GM06990 (cell line): ENCODE measurements around the gene CDK5RAP2.
A peak's percentile ranks its signal among the peaks of the same experiment; 100 is the strongest.

Source experiments
- DNase-seq: peaks from one replicate; pipeline ENCODE4 v3.0.0-alpha.2; 2011; ENCODE audit not compliant: insufficient read length; ENCODE audit errors: extremely low read depth
- H3K27me3 ChIP-seq: replicated peaks from 2 replicates; pipeline ENCODE4 v1.6.0; 2011; ENCODE audit warnings: low read length; ENCODE audit not compliant: control insufficient read depth, insufficient read depth
- H3K36me3 ChIP-seq: 2 replicates; pipeline ENCODE4 v1.5.1; 2011; ENCODE audit warnings: low read length; ENCODE audit not compliant: control insufficient read depth, insufficient read depth
- H3K4me3 ChIP-seq: replicated peaks from 2 replicates; pipeline ENCODE4 v1.5.1; 2011; ENCODE audit warnings: low read depth, mild to moderate bottlenecking, control low read depth, low read length
- TF ChIP-seq, protein P1 (sequence below): IDR thresholded peaks from 2 replicates; pipeline ENCODE4 v1.5.1; 2011; ENCODE audit warnings: low read length, control low read depth, mild to moderate bottlenecking, inconsistent platforms; ENCODE audit not compliant: insufficient read depth, poor library complexity, severe bottlenecking

Gene CDK5RAP2

DNA sequence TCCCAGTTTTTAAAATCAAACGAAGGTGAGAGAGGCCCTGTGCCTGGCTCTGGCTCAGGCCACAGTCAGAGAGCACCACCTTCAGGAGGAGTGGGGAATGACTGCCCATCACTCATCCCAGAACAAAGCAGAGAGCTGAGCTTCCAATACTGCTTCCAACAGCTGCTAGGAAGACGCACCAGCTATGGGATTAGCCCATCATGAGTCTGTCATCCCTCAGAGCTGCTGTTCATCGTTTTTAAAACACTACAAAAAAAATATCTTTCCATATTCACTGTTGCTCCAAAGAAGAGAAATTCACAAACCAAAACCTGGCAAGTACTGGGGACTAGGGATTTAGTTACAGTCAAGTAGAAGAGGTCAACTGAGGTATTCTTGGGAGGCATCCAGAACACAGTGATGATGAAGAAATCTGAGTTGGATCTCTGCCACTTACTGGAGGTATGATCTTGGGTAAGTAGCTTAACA is 102.4 kb downstream of the CDK5RAP2 start:
- peaks cover 4% of the 10 kb centered on the region for H3K36me3 ChIP-seq
- no peak overlapping the region for H3K4me3 ChIP-seq
- DNase-seq: no peak
- H3K27me3 ChIP-seq: no peaks in the 10 kb centered on the region
- TF ChIP-seq, protein P1, sequence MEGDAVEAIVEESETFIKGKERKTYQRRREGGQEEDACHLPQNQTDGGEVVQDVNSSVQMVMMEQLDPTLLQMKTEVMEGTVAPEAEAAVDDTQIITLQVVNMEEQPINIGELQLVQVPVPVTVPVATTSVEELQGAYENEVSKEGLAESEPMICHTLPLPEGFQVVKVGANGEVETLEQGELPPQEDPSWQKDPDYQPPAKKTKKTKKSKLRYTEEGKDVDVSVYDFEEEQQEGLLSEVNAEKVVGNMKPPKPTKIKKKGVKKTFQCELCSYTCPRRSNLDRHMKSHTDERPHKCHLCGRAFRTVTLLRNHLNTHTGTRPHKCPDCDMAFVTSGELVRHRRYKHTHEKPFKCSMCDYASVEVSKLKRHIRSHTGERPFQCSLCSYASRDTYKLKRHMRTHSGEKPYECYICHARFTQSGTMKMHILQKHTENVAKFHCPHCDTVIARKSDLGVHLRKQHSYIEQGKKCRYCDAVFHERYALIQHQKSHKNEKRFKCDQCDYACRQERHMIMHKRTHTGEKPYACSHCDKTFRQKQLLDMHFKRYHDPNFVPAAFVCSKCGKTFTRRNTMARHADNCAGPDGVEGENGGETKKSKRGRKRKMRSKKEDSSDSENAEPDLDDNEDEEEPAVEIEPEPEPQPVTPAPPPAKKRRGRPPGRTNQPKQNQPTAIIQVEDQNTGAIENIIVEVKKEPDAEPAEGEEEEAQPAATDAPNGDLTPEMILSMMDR: peak; percentile 78

DNA sequence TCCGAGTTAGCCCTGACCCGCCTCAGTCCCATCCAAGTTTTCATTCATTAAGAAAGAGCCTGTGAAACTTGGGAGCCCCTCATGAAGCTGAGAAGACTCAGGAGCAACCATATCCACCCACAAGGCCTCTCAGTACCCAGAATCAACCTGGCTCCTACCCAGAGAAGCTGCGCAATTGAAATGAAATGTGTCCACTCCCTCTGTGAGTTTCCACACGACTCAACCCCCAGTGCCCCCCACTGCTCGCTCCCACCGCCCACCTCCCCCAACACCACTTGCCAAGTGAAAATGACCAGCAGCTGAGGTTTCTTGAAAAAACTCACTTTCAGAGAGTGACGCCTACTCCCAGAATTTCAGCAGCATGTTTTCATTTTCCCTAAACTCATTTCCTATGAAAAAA is 104.6 kb downstream of the CDK5RAP2 start:
- DNase-seq: no peak
- Histone ChIP-seq H3K36me3 (peaks cover 7% of the 10 kb centered on the region), H3K4me3 (no peak overlapping the region), H3K27me3 (no peaks in the 10 kb centered on the region)
- TF ChIP-seq, protein P1: no peak

DNA sequence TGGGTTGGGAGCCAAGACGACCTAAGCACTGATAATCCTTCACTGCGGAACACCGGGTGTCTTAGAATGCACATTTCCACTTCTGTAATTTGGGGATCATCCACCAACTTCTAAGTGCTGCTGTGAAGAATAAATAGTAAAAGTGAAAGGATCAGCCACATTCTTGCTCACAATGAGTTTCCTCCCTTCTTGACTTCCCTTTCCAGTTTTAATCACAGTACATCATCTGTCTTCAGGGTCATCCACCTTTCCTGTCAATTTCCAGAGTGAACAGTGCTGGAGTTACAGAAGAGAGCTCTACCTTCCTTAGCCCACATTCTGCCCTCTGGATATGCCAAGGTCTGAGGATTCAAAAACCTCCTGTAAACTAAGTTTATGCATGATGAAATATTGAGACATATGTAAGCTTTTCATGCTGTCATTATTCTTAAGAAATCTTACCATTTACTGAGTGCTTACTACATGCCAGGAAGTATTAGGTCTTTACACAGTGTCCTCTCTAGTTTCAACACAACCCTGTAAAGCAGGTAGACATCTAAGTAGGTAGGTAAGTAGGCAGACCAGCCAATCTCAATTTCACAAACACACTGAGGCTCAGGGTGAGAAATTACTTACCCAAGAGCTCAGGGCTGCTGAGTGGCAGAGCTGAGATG is 105.2 kb downstream of the CDK5RAP2 start:
- Histone ChIP-seq H3K36me3 (peaks cover 7% of the 10 kb centered on the region), H3K27me3 (no peaks in the 10 kb centered on the region), H3K4me3 (no peak overlapping the region)
- no peak for DNase-seq
- TF ChIP-seq, protein P1: no peak

DNA sequence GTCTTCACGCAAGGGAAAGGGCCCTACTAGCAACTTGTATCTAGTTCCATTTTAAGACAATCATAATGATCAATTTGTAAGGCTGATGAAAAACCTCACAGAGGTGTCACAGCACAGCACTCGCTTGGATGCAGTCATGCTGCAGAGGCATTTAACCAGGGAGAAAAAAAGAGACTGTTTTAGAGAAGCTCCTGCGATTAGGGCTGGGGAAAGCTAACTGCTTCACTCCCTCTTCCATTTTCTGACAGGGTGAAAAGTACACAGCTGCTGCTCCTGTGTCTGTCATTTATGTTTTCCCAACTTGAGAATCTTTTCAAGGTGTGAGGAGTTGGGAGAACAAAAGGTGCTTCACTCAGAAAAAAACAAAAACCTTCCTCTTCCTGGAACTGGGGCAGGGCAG is 106.4 kb downstream of the CDK5RAP2 start:
- TF ChIP-seq, protein P1: no peak
- Histone ChIP-seq H3K27me3 (no peaks in the 10 kb centered on the region), H3K36me3 (peaks cover 7% of the 10 kb centered on the region), H3K4me3 (no peak overlapping the region)
- no peak for DNase-seq

DNA sequence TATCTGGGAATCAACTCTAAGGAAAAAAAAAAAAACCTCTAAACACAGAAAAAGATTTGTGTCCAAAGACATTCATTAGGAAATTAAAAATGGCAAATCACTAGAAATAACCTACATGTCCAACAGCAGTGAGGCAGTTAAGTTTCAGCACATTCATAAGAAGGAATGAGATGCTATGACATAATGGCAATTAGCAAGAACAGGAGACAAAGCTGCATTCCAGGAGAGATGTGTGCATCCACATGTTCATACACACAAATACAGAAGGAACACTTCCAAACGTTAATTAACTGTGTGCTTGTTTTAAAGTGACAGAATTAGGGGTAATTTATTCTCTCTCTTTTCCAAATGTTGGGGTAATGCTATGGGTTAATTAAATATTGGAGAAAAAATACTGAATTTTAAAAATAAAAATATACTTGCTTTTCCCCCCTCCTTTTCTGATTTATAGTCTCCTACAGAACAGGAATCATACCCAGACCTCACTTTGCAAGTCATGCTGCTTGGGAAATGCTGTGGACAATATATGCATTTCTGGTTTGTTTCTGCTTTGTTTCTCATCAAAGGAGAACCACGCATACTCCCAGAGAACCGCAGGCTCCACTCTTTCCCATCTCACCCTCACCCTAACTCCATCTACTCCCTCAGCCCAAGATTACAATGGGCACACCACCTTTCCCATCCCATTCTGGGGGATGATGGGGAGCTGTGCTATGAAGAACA is 114.1 kb downstream of the CDK5RAP2 start:
- Histone ChIP-seq H3K36me3 (peaks cover 2% of the 10 kb centered on the region; the same call in 1 of the 2 replicates), H3K27me3 (no peaks in the 10 kb centered on the region), H3K4me3 (no peak overlapping the region)
- TF ChIP-seq, protein P1: no peak
- DNase-seq: no peak
